Measurements from ENCODE around the gene NAA11.

NAA11 gene

DNA sequence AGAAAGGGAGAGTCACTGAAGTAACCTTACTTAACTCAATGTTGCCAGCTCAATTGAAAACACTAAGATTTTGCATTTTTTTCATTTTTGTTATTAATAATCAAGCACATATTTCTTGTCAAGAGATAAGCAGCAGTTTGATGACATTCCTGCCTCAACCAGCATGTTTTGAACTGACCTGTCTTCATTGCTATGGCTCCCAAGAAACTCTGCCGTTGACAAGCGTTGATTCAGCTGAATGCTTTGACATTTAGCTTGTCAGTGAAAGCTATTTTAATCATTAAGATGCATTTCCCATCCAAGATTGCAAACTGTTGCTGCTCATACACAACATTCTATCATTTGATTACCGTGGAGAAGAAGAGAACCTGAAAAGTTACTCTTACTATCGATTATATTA lies 5.9 kb downstream of the NAA11 start:
- no peak for FAIRE-seq
- no peak for TF ChIP-seq POLR2AphosphoS5 (IDR thresholded peaks at IDR 0.05; ENCODE audit: low read depth, low read length)
- DNase-seq (ENCODE audit: insufficient read length, low spot score) = no peak

GRCh38 chr4:79317711-79318110 lies 8.2 kb downstream of the NAA11 start:
- no peak for TF ChIP-seq TAF1 (IDR thresholded peaks at IDR 0.05; ENCODE audit: low read depth, low read length)
- no peak for TF ChIP-seq POLR2A (IDR thresholded peaks at IDR 0.05; ENCODE audit: low read depth, low read length)
- TF ChIP-seq POLR2AphosphoS5 (IDR thresholded peaks at IDR 0.05; ENCODE audit: low read depth, low read length) = no peak
- TF ChIP-seq SPI1 (IDR thresholded peaks at IDR 0.05; ENCODE audit: low read depth, low read length) = no peak
- TF ChIP-seq POU2F2 (IDR thresholded peaks at IDR 0.05; ENCODE audit: low read depth, low read length) = no peak
- TF ChIP-seq PAX5 (IDR thresholded peaks at IDR 0.05; ENCODE audit: insufficient read depth, low read length, severe bottlenecking) = no peak
- no peak for FAIRE-seq
- no peak for DNase-seq (ENCODE audit: insufficient read length, low spot score)

- no peak for TF ChIP-seq SPI1 (IDR thresholded peaks at IDR 0.05; ENCODE audit: low read depth, low read length)
- no peak for TF ChIP-seq TAF1 (IDR thresholded peaks at IDR 0.05; ENCODE audit: low read depth, low read length)
- TF ChIP-seq POLR2AphosphoS5 (IDR thresholded peaks at IDR 0.05; ENCODE audit: low read depth, low read length) = no peak
- TF ChIP-seq POLR2A (IDR thresholded peaks at IDR 0.05; ENCODE audit: low read depth, low read length) = no peak
- no peak for TF ChIP-seq POU2F2 (IDR thresholded peaks at IDR 0.05; ENCODE audit: low read depth, low read length)
- no peak for TF ChIP-seq PAX5 (IDR thresholded peaks at IDR 0.05; ENCODE audit: insufficient read depth, low read length, severe bottlenecking)
- FAIRE-seq (no peak), DNase-seq (ENCODE audit: insufficient read length, low spot score) (no peak)
Observed at GRCh38 chr4:79315891-79316290, 10.0 kb downstream of the NAA11 start.

DNA sequence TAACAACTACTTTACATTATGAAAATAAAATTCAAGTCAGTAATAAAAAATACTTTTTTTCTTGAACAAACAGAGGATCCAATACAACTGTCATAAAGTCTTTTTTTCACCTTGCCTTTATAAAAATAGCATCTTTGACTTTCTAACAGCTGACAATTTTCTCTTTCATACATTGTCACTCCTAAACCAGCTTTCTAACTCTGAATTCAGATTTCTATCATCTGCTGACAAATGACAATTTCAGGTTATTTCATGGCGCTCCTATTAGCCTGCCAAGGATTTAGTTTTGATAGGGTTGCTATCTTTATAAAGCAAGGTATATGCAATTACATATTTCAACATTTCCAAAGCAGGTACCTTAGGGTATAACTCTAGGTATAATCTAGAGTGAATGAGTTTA lies 14.6 kb downstream of the NAA11 start:
- FAIRE-seq = no peak
- TF ChIP-seq POLR2A (IDR thresholded peaks at IDR 0.05; ENCODE audit: low read depth, low read length) = no peak
- no peak for TF ChIP-seq POLR2AphosphoS5 (IDR thresholded peaks at IDR 0.05; ENCODE audit: low read depth, low read length)
- TF ChIP-seq PAX5 (IDR thresholded peaks at IDR 0.05; ENCODE audit: insufficient read depth, low read length, severe bottlenecking) = no peak
- TF ChIP-seq SPI1 (IDR thresholded peaks at IDR 0.05; ENCODE audit: low read depth, low read length) = no peak
- TF ChIP-seq POU2F2 (IDR thresholded peaks at IDR 0.05; ENCODE audit: low read depth, low read length) = no peak
- no peak for TF ChIP-seq TAF1 (IDR thresholded peaks at IDR 0.05; ENCODE audit: low read depth, low read length)

DNA sequence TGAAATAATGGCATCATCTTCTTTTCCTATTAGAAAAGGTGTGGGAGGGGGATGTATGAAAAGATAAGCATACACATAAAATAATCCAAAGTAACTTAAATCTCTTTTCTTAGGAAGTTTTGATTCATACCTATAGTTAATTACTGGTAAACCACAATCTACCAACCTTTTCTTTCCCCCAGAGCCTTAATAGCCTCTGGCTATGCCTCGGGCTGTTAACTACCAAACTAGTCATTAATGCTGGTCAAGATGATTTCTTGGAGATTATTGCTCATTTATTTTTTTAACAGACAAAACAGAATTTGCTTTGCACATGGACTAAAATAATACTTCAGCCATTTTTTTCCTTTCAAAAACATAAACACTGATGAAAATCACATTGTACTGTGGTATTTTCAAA lies 16.9 kb downstream of the NAA11 start:
- no peak for DNase-seq (ENCODE audit: insufficient read length, low spot score)
- no peak for FAIRE-seq

More for the DNA sequence above, 14.6 kb downstream of the NAA11 start:
- no peak for DNase-seq (ENCODE audit: insufficient read length, low spot score)

DNA sequence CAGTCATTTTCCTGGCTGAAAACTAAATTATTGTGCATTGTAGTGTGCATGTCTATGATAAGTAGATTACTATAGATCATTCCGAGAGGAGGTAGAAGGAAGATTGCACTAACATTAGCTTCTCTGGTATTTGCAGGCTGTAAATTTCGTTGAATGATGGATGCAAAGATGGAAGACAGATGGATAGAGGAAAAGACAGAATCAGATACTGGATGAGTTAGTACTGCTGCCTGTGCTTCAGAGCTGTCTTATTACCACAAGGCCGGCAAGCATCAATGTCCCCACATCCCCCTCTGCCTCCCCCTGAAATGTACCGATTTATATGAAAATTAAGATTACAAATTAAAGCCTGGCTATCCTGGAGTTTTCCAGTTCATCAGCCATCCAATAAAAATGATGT lies 17.7 kb downstream of the NAA11 start:
- DNase-seq (ENCODE audit: insufficient read length, low spot score) = no peak
- FAIRE-seq = no peak
- TF ChIP-seq TAF1 (IDR thresholded peaks at IDR 0.05; ENCODE audit: low read depth, low read length) (no peak), POLR2AphosphoS5 (IDR thresholded peaks at IDR 0.05; ENCODE audit: low read depth, low read length) (no peak), SPI1 (IDR thresholded peaks at IDR 0.05; ENCODE audit: low read depth, low read length) (no peak)

More for the DNA sequence above, 16.9 kb downstream of the NAA11 start:
- no peak for TF ChIP-seq PAX5 (IDR thresholded peaks at IDR 0.05; ENCODE audit: insufficient read depth, low read length, severe bottlenecking)

GRCh38 chr4:79306795-79307194 lies 19.1 kb downstream of the NAA11 start:
- DNase-seq (ENCODE audit: insufficient read length, low spot score) = no peak
- no peak for FAIRE-seq
- no peak for TF ChIP-seq SPI1 (IDR thresholded peaks at IDR 0.05; ENCODE audit: low read depth, low read length)
- TF ChIP-seq POLR2AphosphoS5 (IDR thresholded peaks at IDR 0.05; ENCODE audit: low read depth, low read length) = no peak

GRCh38 chr4:79300280-79300679 lies 25.6 kb downstream of the NAA11 start:
- no peak for DNase-seq (ENCODE audit: insufficient read length, low spot score)
- no peak for FAIRE-seq
- no peak for TF ChIP-seq TAF1 (IDR thresholded peaks at IDR 0.05; ENCODE audit: low read depth, low read length)
- no peak for TF ChIP-seq POU2F2 (IDR thresholded peaks at IDR 0.05; ENCODE audit: low read depth, low read length)
- TF ChIP-seq POLR2A (IDR thresholded peaks at IDR 0.05; ENCODE audit: low read depth, low read length) = no peak
- TF ChIP-seq PAX5 (IDR thresholded peaks at IDR 0.05; ENCODE audit: insufficient read depth, low read length, severe bottlenecking) = no peak
- TF ChIP-seq POLR2AphosphoS5 (IDR thresholded peaks at IDR 0.05; ENCODE audit: low read depth, low read length) = no peak
- TF ChIP-seq SPI1 (IDR thresholded peaks at IDR 0.05; ENCODE audit: low read depth, low read length) = no peak

- TF ChIP-seq PAX5 (IDR thresholded peaks at IDR 0.05; ENCODE audit: insufficient read depth, low read length, severe bottlenecking) (no peak), TAF1 (IDR thresholded peaks at IDR 0.05; ENCODE audit: low read depth, low read length) (no peak), POLR2A (IDR thresholded peaks at IDR 0.05; ENCODE audit: low read depth, low read length) (no peak), POU2F2 (IDR thresholded peaks at IDR 0.05; ENCODE audit: low read depth, low read length) (no peak), SPI1 (IDR thresholded peaks at IDR 0.05; ENCODE audit: low read depth, low read length) (no peak), POLR2AphosphoS5 (IDR thresholded peaks at IDR 0.05; ENCODE audit: low read depth, low read length) (no peak)
- FAIRE-seq = no peak
Observed at GRCh38 chr4:79298484-79298883, 27.4 kb downstream of the NAA11 start.

GRCh38 chr4:79298027-79298426 lies 27.8 kb downstream of the NAA11 start:
- FAIRE-seq (no peak), DNase-seq (ENCODE audit: insufficient read length, low spot score) (no peak)
- no peak for TF ChIP-seq POLR2A (IDR thresholded peaks at IDR 0.05; ENCODE audit: low read depth, low read length)
- no peak for TF ChIP-seq PAX5 (IDR thresholded peaks at IDR 0.05; ENCODE audit: insufficient read depth, low read length, severe bottlenecking)
- no peak for TF ChIP-seq POLR2AphosphoS5 (IDR thresholded peaks at IDR 0.05; ENCODE audit: low read depth, low read length)
- no peak for TF ChIP-seq SPI1 (IDR thresholded peaks at IDR 0.05; ENCODE audit: low read depth, low read length)
- TF ChIP-seq TAF1 (IDR thresholded peaks at IDR 0.05; ENCODE audit: low read depth, low read length) = no peak
- TF ChIP-seq POU2F2 (IDR thresholded peaks at IDR 0.05; ENCODE audit: low read depth, low read length) = no peak

More at GRCh38 chr4:79298484-79298883, 27.4 kb downstream of the NAA11 start:
- no peak for DNase-seq (ENCODE audit: insufficient read length, low spot score)

DNA sequence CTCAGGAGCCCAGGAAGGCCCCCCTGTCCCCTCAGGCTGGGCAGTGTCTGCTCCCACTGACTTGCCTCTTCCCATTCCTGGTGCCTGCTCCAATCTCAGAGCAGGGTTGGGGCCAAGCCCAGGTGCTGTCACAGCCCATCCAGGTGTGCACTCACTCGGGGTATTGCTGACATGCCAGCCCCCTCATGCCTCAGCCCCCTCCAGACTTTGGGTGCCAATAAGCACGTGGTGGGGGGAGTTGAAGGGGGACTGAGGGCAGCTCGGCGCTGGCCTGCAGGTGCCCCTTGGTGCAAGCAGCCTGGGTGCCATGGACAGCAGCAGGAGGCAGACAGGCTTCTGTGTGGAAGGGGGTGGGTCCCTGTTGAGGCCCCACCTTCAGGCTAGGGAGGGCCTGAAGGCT lies 28.4 kb downstream of the NAA11 start:
- no peak for FAIRE-seq
- TF ChIP-seq SPI1 (IDR thresholded peaks at IDR 0.05; ENCODE audit: low read depth, low read length) = no peak
- TF ChIP-seq POU2F2 (IDR thresholded peaks at IDR 0.05; ENCODE audit: low read depth, low read length) = no peak
- TF ChIP-seq PAX5 (IDR thresholded peaks at IDR 0.05; ENCODE audit: insufficient read depth, low read length, severe bottlenecking) = no peak
- TF ChIP-seq POLR2A (IDR thresholded peaks at IDR 0.05; ENCODE audit: low read depth, low read length) = no peak
- no peak for TF ChIP-seq TAF1 (IDR thresholded peaks at IDR 0.05; ENCODE audit: low read depth, low read length)
- no peak for TF ChIP-seq POLR2AphosphoS5 (IDR thresholded peaks at IDR 0.05; ENCODE audit: low read depth, low read length)
- no peak for DNase-seq (ENCODE audit: insufficient read length, low spot score)
